Astrocyte (in vitro differentiated cells and primary cell): Measurements from ENCODE around the gene LIMA1.

Experiments
- EZH2 ChIP-seq: IDR thresholded peaks from 2 replicates; pipeline ENCODE4 v1.6.1; 2012; ENCODE audit warnings: mild to moderate bottlenecking, low read length, inconsistent platforms; ENCODE audit not compliant: insufficient read depth
- TF ChIP-seq, protein P1 (sequence below): IDR thresholded peaks from 2 replicates; pipeline ENCODE4 v1.5.1; 2011; ENCODE audit warnings: low read depth, mild to moderate bottlenecking, inconsistent platforms, low read length, moderate library complexity; ENCODE audit not compliant: insufficient read depth

DNA sequence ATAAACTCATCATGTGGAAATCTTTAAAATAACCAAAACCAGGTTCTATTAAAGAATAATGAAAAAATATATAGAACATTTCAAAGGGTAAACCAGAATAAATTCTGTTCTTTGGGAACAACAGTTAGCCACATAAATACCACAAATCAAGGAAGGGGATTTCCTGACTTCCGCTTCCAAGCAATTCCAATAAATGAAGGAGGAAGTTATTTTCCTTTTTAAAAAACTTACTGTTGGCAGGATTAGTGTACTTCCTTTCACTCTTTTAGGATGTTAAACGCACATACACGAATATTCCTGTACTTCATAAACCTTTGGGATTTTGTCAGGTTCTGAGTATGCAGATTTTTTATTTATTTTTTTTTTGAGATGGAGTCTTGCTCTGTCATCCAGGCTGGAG, 13.7 kb upstream of the LIMA1 start:
- TF ChIP-seq, protein P1, sequence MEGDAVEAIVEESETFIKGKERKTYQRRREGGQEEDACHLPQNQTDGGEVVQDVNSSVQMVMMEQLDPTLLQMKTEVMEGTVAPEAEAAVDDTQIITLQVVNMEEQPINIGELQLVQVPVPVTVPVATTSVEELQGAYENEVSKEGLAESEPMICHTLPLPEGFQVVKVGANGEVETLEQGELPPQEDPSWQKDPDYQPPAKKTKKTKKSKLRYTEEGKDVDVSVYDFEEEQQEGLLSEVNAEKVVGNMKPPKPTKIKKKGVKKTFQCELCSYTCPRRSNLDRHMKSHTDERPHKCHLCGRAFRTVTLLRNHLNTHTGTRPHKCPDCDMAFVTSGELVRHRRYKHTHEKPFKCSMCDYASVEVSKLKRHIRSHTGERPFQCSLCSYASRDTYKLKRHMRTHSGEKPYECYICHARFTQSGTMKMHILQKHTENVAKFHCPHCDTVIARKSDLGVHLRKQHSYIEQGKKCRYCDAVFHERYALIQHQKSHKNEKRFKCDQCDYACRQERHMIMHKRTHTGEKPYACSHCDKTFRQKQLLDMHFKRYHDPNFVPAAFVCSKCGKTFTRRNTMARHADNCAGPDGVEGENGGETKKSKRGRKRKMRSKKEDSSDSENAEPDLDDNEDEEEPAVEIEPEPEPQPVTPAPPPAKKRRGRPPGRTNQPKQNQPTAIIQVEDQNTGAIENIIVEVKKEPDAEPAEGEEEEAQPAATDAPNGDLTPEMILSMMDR: no peak
- TF ChIP-seq EZH2: no peak
